DLD1 (cell line): ENCODE measurements around the gene SLC12A8.

Experiments used
- in situ Hi-C: cut with HindIII; loops from 2 replicates; pipeline ENCODE4 v1.10.0; 2017; ENCODE audit warnings: low sequenced_read_pairs

The SLC12A8 gene

GRCh38 chr3:125142420-125142778, 70.1 kb downstream of the SLC12A8 start:
- in situ Hi-C loops: no loop called here

- in situ Hi-C loops: no loop called here
Observed at GRCh38 chr3:125141596-125142419, 70.7 kb downstream of the SLC12A8 start.

GRCh38 chr3:125140818-125141595, 71.5 kb downstream of the SLC12A8 start:
- in situ Hi-C loops: no loop called here

GRCh38 chr3:125140011-125140817, 72.3 kb downstream of the SLC12A8 start:
- in situ Hi-C loops: no loop called here

GRCh38 chr3:125139386-125139785, 73.2 kb downstream of the SLC12A8 start:
- in situ Hi-C loops: no loop called here

- in situ Hi-C loops: no loop called here
Observed at GRCh38 chr3:125137358-125138033, 75.1 kb downstream of the SLC12A8 start.

GRCh38 chr3:125136966-125137357, 75.6 kb downstream of the SLC12A8 start:
- in situ Hi-C loops: no loop called here

- in situ Hi-C loops: no loop called here
Observed at GRCh38 chr3:125136515-125136914, 76.0 kb downstream of the SLC12A8 start.

GRCh38 chr3:125134952-125135351, 77.6 kb downstream of the SLC12A8 start:
- in situ Hi-C loops: no loop called here

- in situ Hi-C loops: no loop called here
Observed at GRCh38 chr3:125132815-125133214, 79.7 kb downstream of the SLC12A8 start.

- in situ Hi-C loops: no loop called here
Observed at GRCh38 chr3:125129512-125129997, 83.0 kb downstream of the SLC12A8 start.

- in situ Hi-C loops: no loop called here
Observed at GRCh38 chr3:125128861-125129501, 83.6 kb downstream of the SLC12A8 start.

- in situ Hi-C loops: no loop called here
Observed at GRCh38 chr3:125126323-125126722, 86.2 kb downstream of the SLC12A8 start.

- in situ Hi-C loops: no loop called here
Observed at GRCh38 chr3:125125821-125126245, 86.7 kb downstream of the SLC12A8 start.

- in situ Hi-C loops: no loop called here
Observed at GRCh38 chr3:125123451-125124305, 88.9 kb downstream of the SLC12A8 start.

GRCh38 chr3:125121246-125122010, 91.1 kb downstream of the SLC12A8 start:
- in situ Hi-C loops: no loop called here

- in situ Hi-C loops: no loop called here
Observed at GRCh38 chr3:125120379-125121122, 92.0 kb downstream of the SLC12A8 start.
